Stimulated activated CD4-positive, alpha-beta T cell treated with anti-CD3 and anti-CD28 coated beads, Interleukin-2, amount 100 ng/mL, for 24 hours (primary cell): ENCODE measurements around the gene KIF21B.
A peak's percentile ranks its signal among the peaks of the same experiment; 100 is the strongest.

Source experiments
- DNase-seq, 2 donors: peaks; one replicate each; pipeline ENCODE4 v3.0.0-alpha.2; 2020

Gene KIF21B

GRCh38 chr1:201019321-201019977 is 4.1 kb downstream of the KIF21B start:
- DNase-seq: peak; percentile 85 to 88

GRCh38 chr1:201017828-201018163 is 5.7 kb downstream of the KIF21B start:
- DNase-seq: no peak

GRCh38 chr1:201016943-201017827 is 6.3 kb downstream of the KIF21B start:
- DNase-seq: no peak

- no peak for DNase-seq
Measured at GRCh38 chr1:201016211-201016651, 7.3 kb downstream of the KIF21B start.

GRCh38 chr1:201015551-201016091 is 7.9 kb downstream of the KIF21B start:
- DNase-seq: no peak

GRCh38 chr1:201014816-201015200 is 8.7 kb downstream of the KIF21B start:
- no peak for DNase-seq

- no peak for DNase-seq
Measured at GRCh38 chr1:201013991-201014815, 9.3 kb downstream of the KIF21B start.

GRCh38 chr1:201013031-201013485 is 10.5 kb downstream of the KIF21B start:
- no peak for DNase-seq

GRCh38 chr1:201011616-201012015 is 11.9 kb downstream of the KIF21B start:
- DNase-seq: no peak

- no peak for DNase-seq
Measured at GRCh38 chr1:201009962-201010645, 13.4 kb downstream of the KIF21B start.

- no peak for DNase-seq
Measured at GRCh38 chr1:201008666-201009360, 14.7 kb downstream of the KIF21B start.

GRCh38 chr1:201007481-201007880 is 16.0 kb downstream of the KIF21B start:
- no peak for DNase-seq

- DNase-seq: no peak
Measured at GRCh38 chr1:201006450-201006849, 17.1 kb downstream of the KIF21B start.

- DNase-seq: no peak
Measured at GRCh38 chr1:201004732-201005131, 18.8 kb downstream of the KIF21B start.

GRCh38 chr1:201004154-201004553 is 19.4 kb downstream of the KIF21B start:
- no peak for DNase-seq

- no peak for DNase-seq
Measured at GRCh38 chr1:201002510-201002909, 21.0 kb downstream of the KIF21B start.

- no peak for DNase-seq
Measured at GRCh38 chr1:201001962-201002361, 21.6 kb downstream of the KIF21B start.

- no peak for DNase-seq
Measured at GRCh38 chr1:201000391-201000790, 23.1 kb downstream of the KIF21B start.

- no peak for DNase-seq
Measured at GRCh38 chr1:200999667-201000066, 23.8 kb downstream of the KIF21B start.

GRCh38 chr1:200998323-200998722 is 25.2 kb downstream of the KIF21B start:
- DNase-seq: no peak

- no peak for DNase-seq
Measured at GRCh38 chr1:200992382-200993048, 31.0 kb downstream of the KIF21B start.
